ENCODE results near the gene RAMAC.

Gene RAMAC

DNA sequence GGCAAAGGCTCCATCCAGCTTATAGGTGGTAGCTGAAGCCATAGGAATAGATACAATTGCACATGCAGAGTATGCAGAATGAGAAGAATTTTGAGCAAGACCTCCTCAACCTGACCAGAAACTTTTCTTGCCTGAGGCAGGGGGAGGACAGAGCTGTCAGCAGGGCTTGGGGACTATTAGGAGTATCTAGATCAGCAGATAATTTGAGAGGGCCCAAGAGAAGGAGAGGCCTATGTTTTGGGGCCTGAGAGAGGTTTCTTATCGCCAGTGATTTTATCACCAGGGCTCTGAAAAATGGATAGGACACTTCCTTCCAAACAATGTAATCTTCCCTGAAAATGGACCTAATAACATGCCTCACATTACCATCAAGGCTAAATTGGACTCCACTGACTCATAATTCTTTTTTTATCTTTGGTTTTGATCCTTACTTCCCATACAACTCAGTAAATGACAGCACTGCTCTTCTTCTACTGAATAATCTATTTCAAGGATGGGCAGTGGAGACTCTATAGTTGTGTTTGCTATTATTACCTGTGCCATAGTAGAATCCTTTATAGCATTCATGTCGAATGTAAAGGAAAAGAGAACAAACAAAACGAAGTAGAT is 15.8 kb upstream of the RAMAC start:
- Histone ChIP-seq H3K4me1 (ENCODE audit: control insufficient read depth, low read depth, low read length) (no peaks in the 10 kb centered on the region), H3K9me3 (ENCODE audit: control insufficient read depth, low read depth, low read length) (no peaks in the 10 kb centered on the region), H3K4me3 (ENCODE audit: low read length) (no peak overlapping the region), H3K9ac (ENCODE audit: low read length) (no peak overlapping the region), H3K36me3 (ENCODE audit: control insufficient read depth, low read depth, low read length) (no peaks in the 10 kb centered on the region), H3K27ac (ENCODE audit: low read length) (no peak overlapping the region), H3K27me3 (ENCODE audit: control insufficient read depth, insufficient read depth, low read length) (no peaks in the 10 kb centered on the region)

DNA sequence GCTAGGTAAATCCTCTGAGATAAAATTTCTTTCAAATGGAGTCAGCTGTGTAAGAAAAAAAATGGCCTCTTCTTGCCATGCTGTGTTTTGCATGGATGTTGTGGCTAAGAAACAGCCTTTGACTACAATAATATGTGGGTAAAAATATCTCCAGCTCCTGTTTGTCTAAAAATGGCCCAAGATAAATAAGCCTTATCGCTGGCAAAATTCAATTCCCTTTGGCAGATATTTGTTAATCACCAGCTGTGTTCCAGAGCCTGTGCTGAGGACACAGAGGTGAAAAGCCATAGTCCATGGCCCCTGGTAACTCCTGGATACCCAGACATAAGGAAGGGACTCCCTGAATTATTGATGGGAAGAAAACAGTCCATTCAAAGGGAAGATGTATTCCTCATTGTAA is 15.3 kb upstream of the RAMAC start:
- no peak overlapping the region for H3K27ac ChIP-seq (ENCODE audit: low read length)

DNA sequence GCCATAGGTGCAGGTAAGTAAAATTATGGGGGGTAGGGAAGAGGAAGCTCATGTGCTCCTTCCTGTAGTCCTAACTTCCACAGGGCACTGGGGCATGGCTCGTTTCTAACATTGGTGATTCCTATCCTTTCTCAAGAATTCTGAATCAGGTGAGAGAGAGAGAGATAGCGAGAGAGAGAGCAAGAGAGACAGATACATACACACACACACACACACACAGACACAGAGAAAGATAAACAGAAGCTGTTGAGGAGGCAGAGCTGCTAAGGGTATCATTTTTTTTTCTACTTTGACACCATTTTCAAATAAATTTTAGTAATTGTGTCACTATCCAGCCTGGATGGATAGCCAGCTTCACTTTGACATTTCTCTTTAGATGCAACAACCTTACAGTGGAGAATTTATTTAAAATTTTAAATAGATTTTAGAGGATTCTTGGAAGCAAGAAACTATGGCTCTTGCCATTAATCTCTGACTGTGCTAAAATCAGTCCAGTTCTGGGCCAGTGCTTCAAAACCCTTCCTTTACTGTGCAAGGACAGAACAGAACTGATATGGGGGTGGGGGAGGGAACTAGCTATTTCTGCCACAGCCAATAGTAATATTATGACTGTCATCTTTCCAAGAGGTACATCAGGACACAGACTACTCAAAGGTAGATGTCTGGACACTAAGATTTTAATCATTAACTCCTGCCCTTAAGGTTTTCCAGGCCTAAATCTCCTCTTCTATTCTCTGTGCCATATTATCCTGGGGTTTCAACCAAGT is 14.6 kb upstream of the RAMAC start:
- Histone ChIP-seq H3K9ac (ENCODE audit: low read length) (no peak overlapping the region), H3K36me3 (ENCODE audit: control insufficient read depth, low read depth, low read length) (no peaks in the 10 kb centered on the region), H3K9me3 (ENCODE audit: control insufficient read depth, low read depth, low read length) (no peaks in the 10 kb centered on the region), H3K4me3 (ENCODE audit: low read length) (no peak overlapping the region), H3K4me1 (ENCODE audit: control insufficient read depth, low read depth, low read length) (no peaks in the 10 kb centered on the region), H3K27ac (ENCODE audit: low read length) (no peak overlapping the region), H3K27me3 (ENCODE audit: control insufficient read depth, insufficient read depth, low read length) (no peaks in the 10 kb centered on the region)

More for the DNA sequence above, 15.3 kb upstream of the RAMAC start:
- H3K9me3 ChIP-seq (ENCODE audit: control insufficient read depth, low read depth, low read length): no peaks in the 10 kb centered on the region
- H3K4me1 ChIP-seq (ENCODE audit: control insufficient read depth, low read depth, low read length): no peaks in the 10 kb centered on the region
- no peaks in the 10 kb centered on the region for H3K27me3 ChIP-seq (ENCODE audit: control insufficient read depth, insufficient read depth, low read length)
- no peak overlapping the region for H3K9ac ChIP-seq (ENCODE audit: low read length)
- no peak overlapping the region for H3K4me3 ChIP-seq (ENCODE audit: low read length)
- no peaks in the 10 kb centered on the region for H3K36me3 ChIP-seq (ENCODE audit: control insufficient read depth, low read depth, low read length)

- H3K9me3 ChIP-seq (ENCODE audit: control insufficient read depth, low read depth, low read length): no peaks in the 10 kb centered on the region
- H3K36me3 ChIP-seq (ENCODE audit: control insufficient read depth, low read depth, low read length): no peaks in the 10 kb centered on the region
- no peaks in the 10 kb centered on the region for H3K27me3 ChIP-seq (ENCODE audit: control insufficient read depth, insufficient read depth, low read length)
- no peaks in the 10 kb centered on the region for H3K4me1 ChIP-seq (ENCODE audit: control insufficient read depth, low read depth, low read length)
- no peak overlapping the region for H3K4me3 ChIP-seq (ENCODE audit: low read length)
- no peak overlapping the region for H3K9ac ChIP-seq (ENCODE audit: low read length)
- H3K27ac ChIP-seq (ENCODE audit: low read length): no peak overlapping the region
Measured at GRCh38 chr15:82972990-82973389, 13.0 kb upstream of the RAMAC start.

DNA sequence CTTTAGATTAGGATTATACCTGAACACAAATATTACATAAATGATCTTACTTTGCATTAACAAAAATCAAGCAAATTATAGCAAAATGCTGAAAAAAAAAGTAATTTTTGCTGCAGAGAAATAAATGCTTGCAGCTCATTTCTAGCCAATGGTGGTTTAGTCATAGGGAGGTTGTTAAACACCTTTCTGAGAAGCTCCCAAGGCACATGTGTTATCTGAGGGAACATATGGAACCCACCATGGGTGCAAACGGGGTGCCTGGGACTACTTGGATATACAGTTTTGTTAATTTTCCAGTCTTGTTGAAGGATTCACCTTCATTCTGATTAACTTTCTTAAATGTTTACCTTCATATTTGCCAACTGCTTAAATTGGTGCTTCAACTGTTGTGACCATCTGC is 8.9 kb upstream of the RAMAC start:
- no peak overlapping the region for H3K27ac ChIP-seq (ENCODE audit: low read length)
- no peak overlapping the region for H3K9ac ChIP-seq (ENCODE audit: low read length)
- H3K4me3 ChIP-seq (ENCODE audit: low read length): no peak overlapping the region
- H3K36me3 ChIP-seq (ENCODE audit: control insufficient read depth, low read depth, low read length): no peaks in the 10 kb centered on the region
- H3K4me1 ChIP-seq (ENCODE audit: control insufficient read depth, low read depth, low read length): no peaks in the 10 kb centered on the region
- H3K27me3 ChIP-seq (ENCODE audit: control insufficient read depth, insufficient read depth, low read length): no peaks in the 10 kb centered on the region
- no peaks in the 10 kb centered on the region for H3K9me3 ChIP-seq (ENCODE audit: control insufficient read depth, low read depth, low read length)

DNA sequence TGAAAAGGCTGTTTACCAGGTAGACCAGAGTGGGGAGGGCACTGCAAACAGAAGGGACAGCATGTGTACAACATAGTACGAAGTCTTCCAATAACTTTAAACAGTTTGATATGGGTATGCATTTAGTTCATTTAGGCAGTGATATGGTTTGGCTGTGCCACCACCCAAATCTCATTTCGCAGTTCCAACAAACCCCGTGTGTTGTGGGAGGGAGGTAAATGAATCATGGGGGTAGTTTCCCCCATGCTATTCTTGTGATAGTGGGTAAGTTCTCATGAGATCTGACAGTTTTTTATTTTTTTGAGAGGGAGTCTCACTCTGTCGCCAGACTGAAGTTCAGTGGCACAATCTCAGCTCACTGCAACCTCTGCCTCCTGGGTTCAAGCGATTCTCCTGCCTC is 7.6 kb upstream of the RAMAC start:
- Histone ChIP-seq H3K36me3 (ENCODE audit: control insufficient read depth, low read depth, low read length) (no peaks in the 10 kb centered on the region), H3K9ac (ENCODE audit: low read length) (no peak overlapping the region), H3K4me3 (ENCODE audit: low read length) (no peak overlapping the region), H3K4me1 (ENCODE audit: control insufficient read depth, low read depth, low read length) (no peaks in the 10 kb centered on the region), H3K27me3 (ENCODE audit: control insufficient read depth, insufficient read depth, low read length) (no peaks in the 10 kb centered on the region), H3K9me3 (ENCODE audit: control insufficient read depth, low read depth, low read length) (no peaks in the 10 kb centered on the region), H3K27ac (ENCODE audit: low read length) (no peak overlapping the region)

- no peak overlapping the region for H3K9ac ChIP-seq (ENCODE audit: low read length)
- no peak overlapping the region for H3K4me3 ChIP-seq (ENCODE audit: low read length)
- H3K9me3 ChIP-seq (ENCODE audit: control insufficient read depth, low read depth, low read length): no peaks in the 10 kb centered on the region
- no peak overlapping the region for H3K27ac ChIP-seq (ENCODE audit: low read length)
- H3K4me1 ChIP-seq (ENCODE audit: control insufficient read depth, low read depth, low read length): no peaks in the 10 kb centered on the region
- H3K36me3 ChIP-seq (ENCODE audit: control insufficient read depth, low read depth, low read length): no peaks in the 10 kb centered on the region
- H3K27me3 ChIP-seq (ENCODE audit: control insufficient read depth, insufficient read depth, low read length): peaks cover under 1% of the 10 kb centered on the region
Measured at GRCh38 chr15:82979726-82980125, 6.3 kb upstream of the RAMAC start.

DNA sequence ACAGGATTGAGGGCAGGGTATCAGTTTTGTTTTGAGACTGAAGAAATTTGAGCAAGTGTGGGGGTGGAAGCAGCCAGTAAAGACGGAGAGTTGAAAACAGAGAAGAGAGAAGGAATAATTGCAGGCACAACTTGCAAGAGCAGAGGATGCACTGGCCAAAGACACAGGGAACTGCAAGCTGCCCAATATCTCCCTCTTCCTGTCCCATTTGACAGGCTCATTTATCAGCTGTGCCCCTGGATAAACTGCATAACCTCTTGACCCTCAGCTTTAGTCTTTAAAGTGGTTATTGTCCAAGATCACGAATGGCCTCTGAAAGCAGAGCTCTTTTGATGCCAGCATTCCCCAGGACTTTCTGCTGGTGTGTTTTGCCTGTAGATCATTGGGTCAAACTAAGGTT is 5.0 kb upstream of the RAMAC start:
- Histone ChIP-seq H3K36me3 (ENCODE audit: control insufficient read depth, low read depth, low read length) (no peaks in the 10 kb centered on the region), H3K27ac (ENCODE audit: low read length) (no peak overlapping the region), H3K27me3 (ENCODE audit: control insufficient read depth, insufficient read depth, low read length) (peaks cover 10% of the 10 kb centered on the region), H3K9ac (ENCODE audit: low read length) (no peak overlapping the region), H3K9me3 (ENCODE audit: control insufficient read depth, low read depth, low read length) (no peaks in the 10 kb centered on the region), H3K4me1 (ENCODE audit: control insufficient read depth, low read depth, low read length) (no peaks in the 10 kb centered on the region), H3K4me3 (ENCODE audit: low read length) (no peak overlapping the region)

DNA sequence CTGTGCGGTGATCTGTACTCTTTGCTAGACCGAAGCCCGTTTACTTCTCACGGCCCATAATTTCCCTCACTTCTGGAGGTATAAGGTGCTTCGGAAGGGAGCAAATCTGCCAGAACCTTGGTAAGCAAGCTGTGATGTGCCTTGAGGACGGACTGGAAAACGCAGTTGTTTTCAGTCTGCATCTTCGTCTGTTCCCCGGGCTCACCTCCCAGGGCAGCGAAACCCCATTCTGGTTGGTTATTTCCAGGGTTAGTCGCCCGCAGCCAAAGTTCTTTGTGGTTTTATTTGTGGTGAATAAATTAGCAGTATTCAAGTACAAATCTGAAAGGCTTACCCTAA is 401 bp downstream of the RAMAC start:
- no peaks in the 10 kb centered on the region for H3K4me1 ChIP-seq (ENCODE audit: control insufficient read depth, low read depth, low read length)
- no peak overlapping the region for H3K27ac ChIP-seq (ENCODE audit: low read length)
- no peaks in the 10 kb centered on the region for H3K9me3 ChIP-seq (ENCODE audit: control insufficient read depth, low read depth, low read length)
- H3K9ac ChIP-seq (ENCODE audit: low read length): peak overlapping the region; percentile 49
- H3K27me3 ChIP-seq (ENCODE audit: control insufficient read depth, insufficient read depth, low read length): peaks cover 10% of the 10 kb centered on the region
- peak overlapping the region; percentile 99 for H3K4me3 ChIP-seq (ENCODE audit: low read length)
- peaks cover 15% of the 10 kb centered on the region for H3K36me3 ChIP-seq (ENCODE audit: control insufficient read depth, low read depth, low read length)

- no peaks in the 10 kb centered on the region for H3K27me3 ChIP-seq (ENCODE audit: control insufficient read depth, insufficient read depth, low read length)
- H3K9me3 ChIP-seq (ENCODE audit: control insufficient read depth, low read depth, low read length): no peaks in the 10 kb centered on the region
- peaks cover 15% of the 10 kb centered on the region for H3K36me3 ChIP-seq (ENCODE audit: control insufficient read depth, low read depth, low read length)
- H3K27ac ChIP-seq (ENCODE audit: low read length): no peak overlapping the region
- H3K4me1 ChIP-seq (ENCODE audit: control insufficient read depth, low read depth, low read length): no peaks in the 10 kb centered on the region
- no peak overlapping the region for H3K9ac ChIP-seq (ENCODE audit: low read length)
- H3K4me3 ChIP-seq (ENCODE audit: low read length): no peak overlapping the region
Measured at GRCh38 chr15:82992436-82992998, 6.5 kb downstream of the RAMAC start.

DNA sequence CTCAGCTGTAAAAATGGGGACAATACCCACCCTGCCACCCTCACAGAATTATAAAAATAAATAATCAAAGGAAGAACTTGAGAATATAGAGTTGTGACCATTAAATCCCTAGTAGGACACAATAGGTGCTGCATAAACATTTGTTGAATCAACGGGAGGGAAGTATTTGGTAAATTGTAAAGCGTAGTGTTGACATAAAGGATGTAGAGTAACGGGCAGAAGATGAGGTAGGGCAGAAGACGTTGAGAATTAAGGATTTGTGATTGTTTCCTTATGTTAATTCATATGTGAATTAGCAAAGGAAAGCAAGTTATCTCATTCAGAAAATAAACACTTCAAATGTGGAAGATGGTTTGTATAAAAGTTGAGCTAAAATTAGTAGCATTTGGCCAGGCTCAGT is 7.1 kb downstream of the RAMAC start:
- Histone ChIP-seq H3K36me3 (ENCODE audit: control insufficient read depth, low read depth, low read length) (peaks cover 13% of the 10 kb centered on the region), H3K4me1 (ENCODE audit: control insufficient read depth, low read depth, low read length) (no peaks in the 10 kb centered on the region), H3K27me3 (ENCODE audit: control insufficient read depth, insufficient read depth, low read length) (no peaks in the 10 kb centered on the region), H3K4me3 (ENCODE audit: low read length) (no peak overlapping the region), H3K27ac (ENCODE audit: low read length) (no peak overlapping the region), H3K9me3 (ENCODE audit: control insufficient read depth, low read depth, low read length) (no peaks in the 10 kb centered on the region), H3K9ac (ENCODE audit: low read length) (no peak overlapping the region)

- Histone ChIP-seq H3K9ac (ENCODE audit: low read length) (no peak overlapping the region), H3K4me3 (ENCODE audit: low read length) (no peak overlapping the region), H3K9me3 (ENCODE audit: control insufficient read depth, low read depth, low read length) (no peaks in the 10 kb centered on the region), H3K36me3 (ENCODE audit: control insufficient read depth, low read depth, low read length) (no peaks in the 10 kb centered on the region), H3K27me3 (ENCODE audit: control insufficient read depth, insufficient read depth, low read length) (no peaks in the 10 kb centered on the region), H3K4me1 (ENCODE audit: control insufficient read depth, low read depth, low read length) (no peaks in the 10 kb centered on the region), H3K27ac (ENCODE audit: low read length) (no peak overlapping the region)
Measured at GRCh38 chr15:82995076-82995475, 9.1 kb downstream of the RAMAC start.

Data from iPS-18a (cell line).